NCI-H524 (cell line): Measurements from ENCODE around the gene GNAT3.

Experiments
- DNase-seq, 2 experiments: peaks; one replicate each; lab custom pipeline; 2025; lab: John Stamatoyannopoulos, UW

GNAT3 gene

GRCh38 chr7:80500325-80500724 is 11.5 kb downstream of the GNAT3 start:
- DNase-seq: no peak

DNA sequence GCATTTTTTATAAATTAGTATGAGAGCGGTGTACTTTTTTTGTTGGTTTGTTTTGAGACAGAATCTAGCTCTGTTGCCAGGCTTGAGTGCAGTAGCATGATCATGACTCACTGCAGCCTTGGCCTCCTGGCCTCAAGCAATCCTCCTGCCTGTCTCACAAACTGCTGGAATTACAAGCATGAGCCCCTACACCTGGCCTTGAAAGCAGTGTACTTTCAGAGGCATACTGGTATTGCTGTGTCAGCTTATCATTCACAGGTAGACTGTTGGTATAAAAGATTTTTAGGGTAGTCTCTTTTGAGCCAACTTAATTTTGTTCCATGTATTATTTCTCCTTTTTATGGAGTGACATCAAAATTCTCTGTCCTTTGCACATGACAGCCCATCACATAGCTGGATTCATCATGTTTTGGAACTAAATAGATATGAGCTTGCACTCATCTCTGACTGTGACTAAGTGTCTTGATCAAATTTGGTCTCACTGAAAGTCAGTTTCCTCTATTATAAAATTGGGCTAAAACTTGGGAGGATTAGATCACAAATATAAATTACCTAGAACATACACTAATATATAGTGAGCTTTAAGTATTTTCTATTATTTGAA is 12.4 kb downstream of the GNAT3 start:
- DNase-seq: no peak

GRCh38 chr7:80498481-80499349 is 13.1 kb downstream of the GNAT3 start:
- DNase-seq: no peak

- no peak for DNase-seq
Measured at GRCh38 chr7:80496586-80496985, 15.3 kb downstream of the GNAT3 start.

DNA sequence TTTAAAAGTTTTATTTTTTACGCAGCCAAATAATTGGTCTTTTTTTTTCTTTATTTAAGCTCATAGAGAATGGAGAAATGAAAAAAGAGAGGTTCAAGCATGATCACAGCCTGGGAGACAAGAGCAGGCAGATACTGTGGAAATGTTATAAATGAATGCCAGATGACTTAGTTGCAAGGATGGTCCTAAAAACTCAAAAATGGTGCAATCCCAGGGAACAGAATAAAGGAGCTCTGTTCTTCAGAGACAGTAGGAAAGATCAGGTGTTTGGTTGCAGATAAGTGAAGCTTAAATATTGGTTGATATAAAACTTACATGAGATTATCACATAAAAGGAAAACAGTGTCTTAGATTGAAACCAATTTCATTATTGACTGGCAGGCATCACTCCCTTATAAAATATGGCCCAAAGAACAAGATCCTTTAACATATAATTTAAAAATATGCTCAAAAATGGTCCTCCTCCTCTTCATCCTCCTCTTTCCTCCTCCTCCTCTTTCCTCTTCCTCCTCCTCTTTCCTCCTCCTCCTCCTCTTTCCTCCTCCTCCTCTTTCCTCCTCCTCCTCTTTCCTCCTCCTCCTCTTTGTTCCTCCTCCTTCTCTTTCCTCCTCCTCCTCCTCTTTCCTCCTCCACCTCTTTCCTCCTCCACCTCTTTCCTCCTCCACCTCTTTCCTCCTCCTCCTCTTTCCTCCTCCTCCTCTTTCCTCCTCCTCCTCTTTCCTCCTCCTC is 18.6 kb downstream of the GNAT3 start:
- no peak for DNase-seq

DNA sequence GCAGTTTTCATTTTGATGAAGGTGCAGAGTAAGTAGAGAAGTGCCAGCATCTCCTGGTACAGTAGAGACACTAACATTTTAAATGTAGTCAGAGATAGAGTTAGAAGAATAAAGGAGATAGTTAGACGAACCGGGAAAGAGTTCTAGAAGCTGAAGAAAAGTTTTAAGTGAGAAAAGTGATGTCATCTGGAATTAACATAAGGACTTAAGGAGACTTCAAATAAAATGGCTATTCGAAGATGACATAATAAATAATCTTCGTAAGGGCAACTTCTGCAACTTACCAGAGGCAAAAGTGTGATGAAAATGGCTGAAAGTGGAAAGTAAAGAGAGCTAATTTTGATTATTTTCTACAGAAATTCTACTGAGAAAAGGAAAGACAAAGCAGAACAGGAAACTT is 20.4 kb downstream of the GNAT3 start:
- DNase-seq: no peak

DNA sequence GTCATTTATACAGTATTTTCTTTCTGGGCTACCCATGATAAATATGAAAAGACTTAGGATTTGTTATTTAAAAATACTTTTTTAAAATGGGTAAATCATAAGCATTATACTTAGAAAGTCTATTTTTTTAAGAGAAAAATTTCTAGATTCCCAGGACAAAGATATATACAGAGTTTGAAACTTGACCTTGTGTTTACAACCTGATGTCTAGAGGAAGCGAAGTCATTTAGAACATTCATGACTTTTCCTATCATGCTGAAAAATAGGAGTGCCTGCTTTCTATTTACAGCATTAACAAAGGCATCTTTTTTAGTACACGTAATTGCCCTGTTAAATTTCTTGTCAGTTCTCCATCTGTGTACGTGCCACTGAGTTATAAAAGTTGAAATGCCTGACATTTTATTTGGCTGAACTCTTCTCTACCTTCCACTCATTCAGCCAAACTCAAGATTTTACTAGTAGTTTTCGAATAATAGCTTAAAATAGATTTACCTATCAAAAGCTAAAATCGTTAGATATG is 23.0 kb downstream of the GNAT3 start:
- DNase-seq: no peak

DNA sequence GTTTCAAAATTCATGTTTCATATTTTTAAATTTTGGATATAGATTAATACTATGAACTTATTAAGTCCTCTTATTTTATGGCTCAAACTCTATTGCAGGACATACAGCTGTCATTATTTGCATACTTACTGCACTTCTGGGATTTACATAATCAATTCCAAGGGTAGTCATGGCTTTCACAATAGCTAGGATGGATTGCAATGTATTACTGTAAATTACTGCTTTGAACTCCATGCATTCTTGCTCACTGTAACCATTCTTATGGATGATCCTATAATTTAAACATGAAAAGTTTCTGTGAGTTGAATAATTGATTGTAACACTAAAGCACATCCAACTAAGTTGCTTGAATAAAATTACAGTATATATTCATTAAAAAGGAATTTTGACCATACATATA is 23.5 kb downstream of the GNAT3 start:
- DNase-seq: peak in 1 of 2 experiments; percentile 5

GRCh38 chr7:80485721-80486120 is 26.1 kb downstream of the GNAT3 start:
- no peak for DNase-seq

DNA sequence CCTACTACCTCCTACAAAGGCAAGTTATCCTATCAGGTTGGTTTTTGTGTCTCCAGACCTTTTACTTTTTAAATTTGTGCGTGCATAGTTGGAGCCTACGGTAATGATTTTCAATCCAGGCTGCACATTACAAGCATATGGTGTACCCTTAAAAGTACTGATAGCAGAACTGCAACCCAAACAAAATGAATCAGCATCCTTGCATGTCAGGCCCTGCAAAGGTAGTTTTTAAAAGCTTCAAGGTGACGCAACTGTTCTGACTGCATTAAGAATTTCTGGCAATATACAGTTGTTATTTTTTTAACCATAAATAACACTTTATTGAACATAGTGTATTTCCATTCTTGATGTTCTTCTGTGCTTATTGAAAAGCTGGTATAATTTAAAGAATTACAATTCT is 28.9 kb downstream of the GNAT3 start:
- DNase-seq: no peak

DNA sequence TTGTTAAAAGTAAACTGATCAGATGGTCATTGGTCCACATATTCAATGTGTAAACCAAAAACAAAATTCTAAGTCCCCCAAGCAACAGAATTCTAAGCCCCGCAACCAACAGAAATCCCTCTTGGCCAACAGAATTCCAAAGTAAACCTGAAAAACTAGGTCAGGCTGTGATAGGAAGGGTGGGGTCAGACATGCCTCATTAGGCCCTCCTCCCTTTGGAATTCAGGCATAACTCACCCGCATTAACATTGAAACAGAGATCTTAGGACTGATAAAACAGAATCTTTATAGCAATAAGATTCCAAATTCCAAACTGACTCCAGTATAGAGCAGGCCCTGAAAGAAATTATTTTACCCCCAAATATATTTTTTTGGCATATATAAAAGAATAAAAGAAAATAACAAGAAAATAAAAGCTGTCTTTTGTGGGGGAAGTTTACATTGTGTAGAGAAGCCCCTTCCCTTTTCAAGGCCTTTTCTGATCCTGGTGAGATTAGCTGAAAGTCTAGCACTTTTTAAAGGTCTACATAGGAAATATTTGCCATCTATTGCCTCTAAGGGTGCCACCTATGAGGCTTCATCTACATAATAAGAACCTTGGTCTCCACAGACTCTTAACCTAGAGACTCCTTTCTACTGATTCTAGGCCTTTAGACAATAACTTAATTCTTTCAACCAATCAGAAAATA is 30.5 kb downstream of the GNAT3 start:
- DNase-seq: no peak

DNA sequence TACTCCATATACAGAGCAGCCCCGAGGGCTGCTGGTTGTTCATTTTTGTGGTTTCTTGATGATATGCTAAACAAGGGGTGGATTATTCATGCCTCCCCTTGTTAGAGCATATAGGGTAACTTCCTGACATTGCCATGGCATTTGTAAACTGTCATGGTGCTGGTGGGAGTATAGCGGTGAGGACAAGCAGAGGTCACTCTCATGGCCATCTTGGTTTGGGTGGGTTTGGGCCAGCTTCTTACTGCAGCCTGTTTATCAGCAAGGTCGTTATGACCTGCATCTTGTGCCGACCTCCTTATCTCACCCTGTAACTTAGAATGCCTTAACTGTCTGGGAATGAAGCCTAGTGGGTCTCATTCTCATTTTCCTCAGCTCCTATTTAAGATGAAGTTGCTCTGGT is 31.3 kb downstream of the GNAT3 start:
- no peak for DNase-seq

DNA sequence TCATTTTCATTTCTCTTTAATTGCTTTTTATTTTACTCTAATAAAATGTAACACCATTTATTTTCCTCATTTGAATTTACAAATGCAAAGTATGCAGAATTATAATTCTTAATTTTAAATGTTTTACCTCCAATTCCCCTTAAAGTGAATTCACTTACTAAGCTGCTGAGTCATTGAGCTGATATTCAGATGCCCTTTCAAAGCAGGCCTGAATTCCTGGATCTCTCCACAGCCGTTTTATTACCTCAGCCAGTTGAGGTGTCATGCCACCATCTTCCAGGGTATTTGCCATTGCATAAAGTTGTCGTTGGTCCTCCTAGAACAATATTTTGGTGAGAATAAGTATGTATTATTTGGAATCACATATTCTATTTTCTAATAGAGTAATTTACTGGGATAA is 33.2 kb downstream of the GNAT3 start:
- no peak for DNase-seq

DNA sequence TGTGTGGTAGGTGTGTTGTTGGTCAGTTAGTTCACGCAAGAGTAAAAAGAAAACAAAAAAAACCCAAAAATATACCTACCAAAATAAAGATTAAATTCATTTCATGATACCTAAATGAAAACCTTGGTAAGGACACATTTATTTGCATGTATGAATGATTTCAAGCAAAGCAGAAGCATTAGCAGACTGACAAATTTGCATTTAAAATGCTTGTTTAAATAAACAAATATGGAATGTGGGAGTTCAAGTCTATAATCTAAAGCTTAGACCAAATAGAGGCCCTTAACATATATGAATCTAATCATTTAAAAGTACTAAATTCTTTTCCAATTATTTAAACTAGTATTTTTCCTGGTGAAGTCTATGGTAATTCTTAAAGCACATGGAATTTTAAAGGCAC is 35.8 kb downstream of the GNAT3 start:
- no peak for DNase-seq

- no peak for DNase-seq
Measured at GRCh38 chr7:80475383-80475782, 36.5 kb downstream of the GNAT3 start.

GRCh38 chr7:80473751-80474150 is 38.1 kb downstream of the GNAT3 start:
- DNase-seq: no peak

DNA sequence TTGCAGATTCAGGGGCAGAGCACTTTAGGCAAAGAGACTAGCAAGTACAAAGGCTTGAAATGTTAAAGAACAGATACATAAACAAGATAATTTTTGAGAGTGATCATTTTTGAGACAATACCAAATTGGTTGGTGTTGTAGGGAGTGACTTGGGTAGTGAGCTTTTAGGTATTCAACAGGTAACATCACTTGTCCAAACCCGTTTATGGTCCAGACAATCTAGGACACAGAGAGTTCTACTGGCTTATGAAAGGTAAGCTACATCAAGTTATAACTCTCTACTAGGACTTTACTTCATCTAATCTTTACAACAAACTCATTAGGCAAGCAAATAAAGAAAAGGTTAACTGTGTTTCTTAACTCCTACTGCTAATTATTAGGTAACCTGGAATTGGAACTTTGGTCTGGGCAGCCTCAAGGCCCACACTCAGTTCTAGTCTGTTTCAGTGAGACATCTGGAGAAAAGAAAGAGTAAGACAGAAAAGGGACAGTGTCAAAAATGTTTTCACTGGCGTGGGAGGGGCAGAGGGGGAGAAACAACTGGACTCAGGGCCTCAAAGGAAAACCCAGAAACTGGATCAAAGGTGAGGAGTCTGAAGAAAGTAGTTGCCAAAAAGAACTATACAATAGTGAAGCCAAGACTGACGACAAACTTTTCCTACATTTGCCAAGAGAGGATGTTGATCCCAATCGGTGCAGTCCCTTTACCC is 39.2 kb downstream of the GNAT3 start:
- DNase-seq: no peak

- no peak for DNase-seq
Measured at GRCh38 chr7:80468931-80469714, 42.7 kb downstream of the GNAT3 start.

GRCh38 chr7:80467069-80467468 is 44.8 kb downstream of the GNAT3 start:
- no peak for DNase-seq

DNA sequence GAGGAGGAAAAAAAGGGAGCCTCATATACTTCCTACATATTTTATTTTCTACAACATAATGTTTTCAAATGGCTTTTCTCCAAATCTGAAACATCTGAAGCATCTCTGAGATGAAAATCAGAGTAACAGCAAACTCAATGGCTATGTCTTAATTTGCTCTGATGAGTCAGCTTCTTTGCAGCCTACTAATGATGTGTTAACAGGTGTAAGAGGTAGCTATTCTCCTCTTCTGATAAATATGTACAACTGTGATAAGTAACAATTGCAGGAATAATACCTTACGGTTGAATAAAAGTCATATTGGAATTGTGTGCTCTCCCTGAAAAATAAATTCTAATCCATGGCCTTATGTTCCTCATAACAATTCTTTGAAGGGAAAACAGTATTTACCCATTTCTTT is 45.2 kb downstream of the GNAT3 start:
- no peak for DNase-seq

- DNase-seq: no peak
Measured at GRCh38 chr7:80464211-80464610, 47.7 kb downstream of the GNAT3 start.
